A549 (cell line): ENCODE results near the gene CREM. TPM values are rescaled to one million over a fixed set of nuclear protein-coding genes. Genes with fewer than 3 reads are reported as not detected.

ENCODE experiments used
- ATAC-seq, 2 experiments: fragments of 200-7000 bp in 1 of 2; fragments of >200 bp in 1 of 2; cut with Nextera tagmentation in 1 of 2; cut with Tn5 transposase in 1 of 2; 3 replicates each; pipeline versions ENCODE4 v1.8.0 to v1.9.1; 2018 to 2020; ENCODE audit warnings: mild to moderate bottlenecking in 1 of 2, moderate library complexity in 1 of 2
- CTCF ChIA-PET: fragments of 300-600 bp; sonication (Branson Sonifier 250); formaldehyde crosslinking; extraction: SDS; loops from one replicate; lab custom pipeline; 2021; ENCODE audit warnings: antibody characterized with exemption, inconsistent platforms; lab: Yijun Ruan, JAX
- POLR2A ChIA-PET: fragments of 350-600 bp; formaldehyde crosslinking; extraction: SDS; loops from one replicate; lab custom pipeline; 2021; ENCODE audit warnings: antibody characterized with exemption, inconsistent platforms; lab: Yijun Ruan, JAX
- DNase-seq, 2 experiments: peaks; one replicate each; pipeline versions ENCODE4 v3.0.0 to v3.0.0-alpha.2; 2011 to 2016; ENCODE audit warnings: low read depth in 1 of 2, low spot score in 1 of 2
- FAIRE-seq: peaks from 2 replicates; lab custom pipeline; 2011; peaks lifted over from hg19 to GRCh38; lab: Jason Lieb, UNC
- H3K27ac ChIP-seq, 2 experiments: fragments of >200 bp; sonication (Bioruptor Twin); formaldehyde crosslinking; 3 replicates each; pipeline ENCODE4 v1.5.1; 2016 to 2017
- H3K4me1 ChIP-seq: fragments of >200 bp; sonication (Bioruptor Twin); formaldehyde crosslinking; 3 replicates; pipeline ENCODE4 v1.6.1; 2016
- H3K4me2 ChIP-seq: fragments of >200 bp; sonication (Bioruptor Twin); formaldehyde crosslinking; 3 replicates; pipeline ENCODE4 v1.6.1; 2016
- H3K4me3 ChIP-seq: fragments of >200 bp; sonication (Bioruptor Twin); formaldehyde crosslinking; 3 replicates; pipeline ENCODE4 v1.5.1; 2016
- H3K9me3 ChIP-seq: fragments of >200 bp; sonication (Bioruptor Twin); formaldehyde crosslinking; 3 replicates; pipeline ENCODE4 v1.6.1; 2016
- CBX8 ChIP-seq: fragments of 200-600 bp; sonication (generic); IDR thresholded peaks from 2 replicates; pipeline ENCODE4 v1.6.1; 2016
- CEBPB ChIP-seq, 2 experiments: fragments of >200 bp in 1 of 2; sonication (Bioruptor Twin) in 1 of 2; formaldehyde crosslinking in 1 of 2; IDR thresholded peaks; 2 replicates each; pipeline ENCODE4 v1.6.1; 2012 to 2016
- EP300 ChIP-seq, 2 experiments: fragments of >200 bp; sonication (Bioruptor Twin); formaldehyde crosslinking; IDR thresholded peaks; 2 replicates in 1 of 2; 3 replicates in 1 of 2; pipeline ENCODE4 v1.6.1; 2016 to 2017
- ESRRA ChIP-seq: fragments of 150-350 bp; IDR thresholded peaks from 2 replicates; pipeline ENCODE4 v1.6.1; 2014; ENCODE audit warnings: mild to moderate bottlenecking, low read length, borderline replicate concordance
- FOSL2 ChIP-seq, 2 experiments: fragments of 450-650 bp in 1 of 2; fragments of >200 bp in 1 of 2; sonication (Bioruptor Twin) in 1 of 2; formaldehyde crosslinking; IDR thresholded peaks; 2 replicates each; pipeline versions ENCODE4 v1.5.0 to v1.6.1; 2016 to 2020; ENCODE audit warnings: mild to moderate bottlenecking in 1 of 2, moderate library complexity in 1 of 2
- FOXS1 ChIP-seq: fragments of 250-450 bp; sonication (Bioruptor Pico); IDR thresholded peaks from 2 replicates; pipeline ENCODE4 v1.5.0; 2020; ENCODE audit warnings: mild to moderate bottlenecking, moderate library complexity
- GATA3 ChIP-seq: IDR thresholded peaks from 2 replicates; pipeline ENCODE4 v1.6.1; 2012; ENCODE audit warnings: borderline replicate concordance
- HDAC2 ChIP-seq: fragments of 200-600 bp; sonication (generic); IDR thresholded peaks from 2 replicates; pipeline ENCODE4 v1.6.1; 2016
- HEYL ChIP-seq: fragments of 250-450 bp; sonication (Bioruptor Pico); IDR thresholded peaks from 2 replicates; pipeline ENCODE4 v1.8.0; 2021; ENCODE audit warnings: mild to moderate bottlenecking, moderate library complexity
- HOXA7 ChIP-seq: fragments of 250-450 bp; sonication (Bioruptor Pico); IDR thresholded peaks from 2 replicates; pipeline ENCODE4 v1.5.0; 2020; ENCODE audit warnings: mild to moderate bottlenecking, moderate library complexity
- HOXB5 ChIP-seq: fragments of 250-450 bp; sonication (Bioruptor Pico); IDR thresholded peaks from 2 replicates; pipeline ENCODE4 v1.5.0; 2020; ENCODE audit warnings: mild to moderate bottlenecking, moderate library complexity
- JUNB ChIP-seq: fragments of >200 bp; sonication (Bioruptor Twin); formaldehyde crosslinking; IDR thresholded peaks from 2 replicates; pipeline ENCODE4 v1.6.1; 2016
- KDM5A ChIP-seq: fragments of 200-600 bp; sonication (generic); IDR thresholded peaks from 2 replicates; pipeline ENCODE4 v1.6.1; 2016; ENCODE audit warnings: antibody characterized with exemption, mild to moderate bottlenecking
- MAFK ChIP-seq: fragments of 450-650 bp; IDR thresholded peaks from 2 replicates; pipeline ENCODE4 v1.6.1; 2014; ENCODE audit not compliant: partially characterized antibody
- MYC ChIP-seq: IDR thresholded peaks from 2 replicates; pipeline ENCODE4 v1.6.1; 2012; ENCODE audit warnings: mild to moderate bottlenecking, inconsistent platforms, low read length, improper control_type of control experiment, borderline replicate concordance
- NPAS2 ChIP-seq: fragments of 250-450 bp; sonication (Bioruptor Pico); IDR thresholded peaks from 2 replicates; pipeline ENCODE4 v1.8.0; 2022; ENCODE audit warnings: mild to moderate bottlenecking, moderate library complexity, borderline replicate concordance
- NR3C1 ChIP-seq: fragments of >200 bp; sonication (Bioruptor Twin); formaldehyde crosslinking; IDR thresholded peaks from 3 replicates; pipeline ENCODE4 v1.6.1; 2017
- POLR2A ChIP-seq: IDR thresholded peaks from 2 replicates; pipeline ENCODE4 v1.6.1; 2012; ENCODE audit warnings: mild to moderate bottlenecking, low read length
- POLR2AphosphoS2 ChIP-seq: conservative IDR thresholded peaks from 2 replicates; pipeline ENCODE4 v1.6.1; 2012; ENCODE audit warnings: low read length, improper control_type of control experiment, inconsistent platforms
- RAD21 ChIP-seq, 2 experiments: fragments of >200 bp in 1 of 2; sonication (Bioruptor Twin) in 1 of 2; formaldehyde crosslinking in 1 of 2; IDR thresholded peaks in 1 of 2; conservative IDR thresholded peaks in 1 of 2; 2 replicates in 1 of 2; 3 replicates in 1 of 2; pipeline ENCODE4 v1.6.1; 2012 to 2018; ENCODE audit warnings: inconsistent platforms in 1 of 2
- RARB ChIP-seq: fragments of 250-450 bp; sonication (Bioruptor Pico); IDR thresholded peaks from 2 replicates; pipeline ENCODE4 v1.8.0; 2021; ENCODE audit warnings: mild to moderate bottlenecking, moderate library complexity
- RFX5 ChIP-seq: fragments of 450-650 bp; IDR thresholded peaks from 2 replicates; pipeline ENCODE4 v1.7.1; 2014; ENCODE audit warnings: antibody characterized with exemption, mild to moderate bottlenecking, moderate library complexity
- SMC3 ChIP-seq: fragments of >200 bp; sonication (Bioruptor Twin); formaldehyde crosslinking; IDR thresholded peaks from 3 replicates; pipeline ENCODE4 v1.6.1; 2018; ENCODE audit warnings: inconsistent platforms
- SREBF2 ChIP-seq: fragments of 450-650 bp; IDR thresholded peaks from 2 replicates; pipeline ENCODE4 v1.6.1; 2014; ENCODE audit warnings: mild to moderate bottlenecking, moderate library complexity
- TFCP2L1 ChIP-seq: fragments of 250-450 bp; sonication (Bioruptor Pico); IDR thresholded peaks from 2 replicates; pipeline ENCODE4 v1.5.0; 2021; ENCODE audit warnings: mild to moderate bottlenecking
- ZSCAN20 ChIP-seq: fragments of 250-450 bp; sonication (Bioruptor Pico); IDR thresholded peaks from 2 replicates; pipeline ENCODE4 v1.8.0; 2022; ENCODE audit warnings: mild to moderate bottlenecking, moderate library complexity
- WGBS: methylation state at CpG from one replicate; pipeline ENCODE4 v1.1.6; 2017; ENCODE audit errors: missing lambda C conversion rate; 5-methylcytosine and 5-hydroxymethylcytosine counted together
- polyA plus RNA-seq, 4 experiments: library from polyadenylated mRNA; depleted of rRNA in 3 of 4; stranded (reverse); fragments of >200 nt; fragmentation: RNase III in 1 of 4; extraction: RNeasy Plus Mini Kit Qiagen cat#74134 plus additional on column Dnase treatment in 1 of 4; gene quantifications; 2 replicates in 3 of 4; 3 replicates in 1 of 4; pipeline ENCODE4 v1.2.3, GENCODE V29; 2011 to 2017
- TF ChIP-seq, protein P1 (sequence below): fragments of >200 bp; sonication (Bioruptor Twin); formaldehyde crosslinking; IDR thresholded peaks from 3 replicates; pipeline ENCODE4 v1.6.1; 2016
- TF ChIP-seq, protein P2 (sequence below): IDR thresholded peaks from 2 replicates; pipeline ENCODE4 v1.6.1; 2012
- TF ChIP-seq, protein P3 (sequence below): fragments of 450-650 bp; IDR thresholded peaks from 2 replicates; pipeline ENCODE4 v1.6.1; 2014; ENCODE audit warnings: antibody characterized with exemption
- TF ChIP-seq, protein P4 (sequence below): fragments of >200 bp; sonication (Bioruptor Twin); formaldehyde crosslinking; IDR thresholded peaks from 2 replicates; pipeline ENCODE4 v1.6.1; 2016
- TF ChIP-seq, protein P5 (sequence below): fragments of >200 bp; sonication (Bioruptor Twin); formaldehyde crosslinking; IDR thresholded peaks from 3 replicates; pipeline ENCODE4 v1.5.1; 2016
- TF ChIP-seq, protein P6 (sequence below): fragments of 250-450 bp; sonication (Bioruptor Pico); IDR thresholded peaks from 2 replicates; pipeline ENCODE4 v1.5.0; 2020; ENCODE audit warnings: low read depth, mild to moderate bottlenecking, moderate library complexity

Gene CREM
- polyA plus RNA-seq, 2 of the 4 experiments (the other 2 are of a cell fraction): 53.3 to 112 TPM

DNA sequence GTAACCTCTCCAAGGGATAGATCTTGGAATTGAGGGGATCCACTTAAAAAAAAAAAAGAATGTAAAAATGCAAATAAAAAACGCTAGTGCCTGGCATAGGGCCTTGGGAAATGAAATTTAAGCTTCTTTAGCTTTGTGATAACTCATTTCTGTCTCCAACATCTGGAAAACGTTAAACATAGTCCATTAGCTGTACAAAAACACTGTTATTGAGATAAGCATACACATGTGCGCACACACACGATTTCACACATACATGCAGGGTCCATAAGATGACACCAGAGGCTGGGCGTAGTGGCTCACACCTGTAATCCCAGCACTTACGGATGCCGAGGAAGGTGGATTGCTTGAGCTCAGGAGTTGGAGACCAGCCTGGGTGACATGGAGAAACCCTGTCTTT lies 22.8 kb upstream of the CREM start:
- 56% methylated on average over 7 of the region's 7 CpGs for WGBS
- FAIRE-seq: no peak
- Histone ChIP-seq H3K9me3 (no peaks in the 10 kb centered on the region), H3K4me3 (no peak overlapping the region), H3K27ac (no peak overlapping the region), H3K4me2 (no peak overlapping the region), H3K4me1 (no peaks in the 10 kb centered on the region)
- CTCF ChIA-PET: no interaction called here
- POLR2A ChIA-PET: no interaction called here
- no peak for TF ChIP-seq EP300 (IDR thresholded peaks at IDR 0.05)
- TF ChIP-seq, protein P1, sequence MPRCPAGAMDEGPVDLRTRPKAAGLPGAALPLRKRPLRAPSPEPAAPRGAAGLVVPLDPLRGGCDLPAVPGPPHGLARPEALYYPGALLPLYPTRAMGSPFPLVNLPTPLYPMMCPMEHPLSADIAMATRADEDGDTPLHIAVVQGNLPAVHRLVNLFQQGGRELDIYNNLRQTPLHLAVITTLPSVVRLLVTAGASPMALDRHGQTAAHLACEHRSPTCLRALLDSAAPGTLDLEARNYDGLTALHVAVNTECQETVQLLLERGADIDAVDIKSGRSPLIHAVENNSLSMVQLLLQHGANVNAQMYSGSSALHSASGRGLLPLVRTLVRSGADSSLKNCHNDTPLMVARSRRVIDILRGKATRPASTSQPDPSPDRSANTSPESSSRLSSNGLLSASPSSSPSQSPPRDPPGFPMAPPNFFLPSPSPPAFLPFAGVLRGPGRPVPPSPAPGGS: no peak
- TF ChIP-seq, protein P2, sequence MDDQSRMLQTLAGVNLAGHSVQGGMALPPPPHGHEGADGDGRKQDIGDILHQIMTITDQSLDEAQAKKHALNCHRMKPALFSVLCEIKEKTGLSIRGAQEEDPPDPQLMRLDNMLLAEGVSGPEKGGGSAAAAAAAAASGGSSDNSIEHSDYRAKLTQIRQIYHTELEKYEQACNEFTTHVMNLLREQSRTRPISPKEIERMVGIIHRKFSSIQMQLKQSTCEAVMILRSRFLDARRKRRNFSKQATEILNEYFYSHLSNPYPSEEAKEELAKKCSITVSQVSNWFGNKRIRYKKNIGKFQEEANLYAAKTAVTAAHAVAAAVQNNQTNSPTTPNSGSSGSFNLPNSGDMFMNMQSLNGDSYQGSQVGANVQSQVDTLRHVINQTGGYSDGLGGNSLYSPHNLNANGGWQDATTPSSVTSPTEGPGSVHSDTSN: no peak
- no peak for TF ChIP-seq NPAS2 (CRISPR knock-in tag)
- no peak for TF ChIP-seq MAFK
- no peak for TF ChIP-seq ZSCAN20 (CRISPR knock-in tag)
- no peak for TF ChIP-seq KDM5A
- no peak for TF ChIP-seq HOXB5 (CRISPR knock-in tag)
- TF ChIP-seq, protein P3, sequence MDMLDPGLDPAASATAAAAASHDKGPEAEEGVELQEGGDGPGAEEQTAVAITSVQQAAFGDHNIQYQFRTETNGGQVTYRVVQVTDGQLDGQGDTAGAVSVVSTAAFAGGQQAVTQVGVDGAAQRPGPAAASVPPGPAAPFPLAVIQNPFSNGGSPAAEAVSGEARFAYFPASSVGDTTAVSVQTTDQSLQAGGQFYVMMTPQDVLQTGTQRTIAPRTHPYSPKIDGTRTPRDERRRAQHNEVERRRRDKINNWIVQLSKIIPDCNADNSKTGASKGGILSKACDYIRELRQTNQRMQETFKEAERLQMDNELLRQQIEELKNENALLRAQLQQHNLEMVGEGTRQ: no peak
- TF ChIP-seq NR3C1: no peak
- no peak for TF ChIP-seq TFCP2L1
- TF ChIP-seq POLR2AphosphoS2: no peak
- TF ChIP-seq, protein P4, sequence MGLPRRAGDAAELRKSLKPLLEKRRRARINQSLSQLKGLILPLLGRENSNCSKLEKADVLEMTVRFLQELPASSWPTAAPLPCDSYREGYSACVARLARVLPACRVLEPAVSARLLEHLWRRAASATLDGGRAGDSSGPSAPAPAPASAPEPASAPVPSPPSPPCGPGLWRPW: no peak
- TF ChIP-seq, protein P5, sequence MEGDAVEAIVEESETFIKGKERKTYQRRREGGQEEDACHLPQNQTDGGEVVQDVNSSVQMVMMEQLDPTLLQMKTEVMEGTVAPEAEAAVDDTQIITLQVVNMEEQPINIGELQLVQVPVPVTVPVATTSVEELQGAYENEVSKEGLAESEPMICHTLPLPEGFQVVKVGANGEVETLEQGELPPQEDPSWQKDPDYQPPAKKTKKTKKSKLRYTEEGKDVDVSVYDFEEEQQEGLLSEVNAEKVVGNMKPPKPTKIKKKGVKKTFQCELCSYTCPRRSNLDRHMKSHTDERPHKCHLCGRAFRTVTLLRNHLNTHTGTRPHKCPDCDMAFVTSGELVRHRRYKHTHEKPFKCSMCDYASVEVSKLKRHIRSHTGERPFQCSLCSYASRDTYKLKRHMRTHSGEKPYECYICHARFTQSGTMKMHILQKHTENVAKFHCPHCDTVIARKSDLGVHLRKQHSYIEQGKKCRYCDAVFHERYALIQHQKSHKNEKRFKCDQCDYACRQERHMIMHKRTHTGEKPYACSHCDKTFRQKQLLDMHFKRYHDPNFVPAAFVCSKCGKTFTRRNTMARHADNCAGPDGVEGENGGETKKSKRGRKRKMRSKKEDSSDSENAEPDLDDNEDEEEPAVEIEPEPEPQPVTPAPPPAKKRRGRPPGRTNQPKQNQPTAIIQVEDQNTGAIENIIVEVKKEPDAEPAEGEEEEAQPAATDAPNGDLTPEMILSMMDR: no peak
- no peak for TF ChIP-seq SREBF2
- no peak for TF ChIP-seq POLR2A
- no peak for TF ChIP-seq FOXS1
- no peak for ATAC-seq
- DNase-seq: no peak

DNA sequence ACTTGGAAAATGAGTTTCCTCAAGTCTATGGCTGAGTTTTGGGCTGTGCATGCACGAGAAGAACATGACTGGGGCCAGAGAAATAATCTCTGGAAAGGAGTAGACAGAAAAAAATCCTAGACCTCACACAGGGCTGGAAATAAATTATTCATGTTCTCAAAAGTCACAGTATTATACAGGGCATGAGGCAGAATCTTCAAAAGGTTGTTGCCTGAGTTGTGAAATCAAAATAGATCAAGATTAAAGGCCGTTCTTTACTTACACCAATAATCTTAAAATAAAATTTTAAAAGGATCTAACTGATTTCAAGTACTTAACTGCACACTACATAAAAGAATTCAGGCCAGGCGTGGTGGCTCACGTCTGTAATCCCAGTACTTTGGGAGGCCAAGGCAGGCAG lies 14.1 kb upstream of the CREM start:
- H3K9me3 ChIP-seq: no peaks in the 10 kb centered on the region
- no peaks in the 10 kb centered on the region for H3K4me1 ChIP-seq
- H3K4me3 ChIP-seq: no peak overlapping the region
- ChIA-PET CTCF (interaction anchor here (15.7 kb wide), 1 partner anchor 107 kb away, joined by 246 read pairs; no protein-coding TSS in a partner anchor), POLR2A (no interaction called here)
- H3K27ac ChIP-seq: no peak overlapping the region
- WGBS: 68% methylated on average over 4 of the region's 4 CpGs
- no peak overlapping the region for H3K4me2 ChIP-seq
- no peak for DNase-seq
- no peak for ATAC-seq
- FAIRE-seq: no peak
- TF ChIP-seq EP300 (IDR thresholded peaks at IDR 0.05) (no peak), FOSL2 (IDR thresholded peaks at IDR 0.05) (no peak), FOSL2 (CRISPR knock-in tag; IDR thresholded peaks at IDR 0.05) (no peak), HDAC2 (no peak), RAD21 (conservative IDR thresholded peaks at IDR 0.05 in 1 of 2, IDR thresholded peaks at IDR 0.05 in 1 of 2) (no peak), GATA3 (no peak), MYC (no peak), CEBPB (IDR thresholded peaks at IDR 0.05) (no peak), CBX8 (no peak), RFX5 (no peak), JUNB (no peak), RARB (no peak), HEYL (CRISPR knock-in tag) (no peak), ESRRA (no peak), ZSCAN20 (CRISPR knock-in tag) (no peak), SREBF2 (no peak), HOXA7 (CRISPR knock-in tag) (no peak), SMC3 (no peak)
- TF ChIP-seq, protein P3: no peak
- TF ChIP-seq, protein P6, sequence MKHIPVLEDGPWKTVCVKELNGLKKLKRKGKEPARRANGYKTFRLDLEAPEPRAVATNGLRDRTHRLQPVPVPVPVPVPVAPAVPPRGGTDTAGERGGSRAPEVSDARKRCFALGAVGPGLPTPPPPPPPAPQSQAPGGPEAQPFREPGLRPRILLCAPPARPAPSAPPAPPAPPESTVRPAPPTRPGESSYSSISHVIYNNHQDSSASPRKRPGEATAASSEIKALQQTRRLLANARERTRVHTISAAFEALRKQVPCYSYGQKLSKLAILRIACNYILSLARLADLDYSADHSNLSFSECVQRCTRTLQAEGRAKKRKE (CRISPR knock-in tag): no peak
- TF ChIP-seq, protein P2: no peak
